Sigmoid colon (tissue), 7 donors: ENCODE results near the gene AP2A1. TPM values are rescaled to one million over a fixed set of nuclear protein-coding genes. Genes with fewer than 3 reads are reported as not detected.

Source experiments
- DNase-seq: peaks from one replicate; pipeline ENCODE4 v3.0.0-alpha.2; 2019
- H3K27ac ChIP-seq, 4 donors: fragments of 200-600 bp; sonication (generic); one replicate each; pipeline ENCODE4 v1.5.1; 2016 to 2019; ENCODE audit warnings: mild to moderate bottlenecking in 1 of 4
- H3K27me3 ChIP-seq, 3 donors: fragments of 200-600 bp; sonication (generic); one replicate each; pipeline ENCODE4 v1.5.1; 2019; ENCODE audit warnings: mild to moderate bottlenecking in 1 of 3
- H3K36me3 ChIP-seq, 4 donors: fragments of 200-600 bp; sonication (generic); one replicate each; pipeline ENCODE4 v1.5.1; 2016 to 2019
- H3K4me1 ChIP-seq, 4 donors: fragments of 200-600 bp; sonication (generic); one replicate each; pipeline ENCODE4 v1.5.1; 2017 to 2019
- H3K4me3 ChIP-seq, 4 donors: fragments of 200-600 bp; sonication (generic); one replicate each; pipeline ENCODE4 v1.5.1; 2017 to 2019; ENCODE audit warnings: mild to moderate bottlenecking in 2 of 4, moderate library complexity in 1 of 4
- H3K9me3 ChIP-seq, 4 donors: fragments of 200-600 bp in 3 of 4; sonication (generic) in 3 of 4; one replicate each; pipeline versions ENCODE4 v1.5.1 to v1.6.1; 2013 to 2019
- EP300 ChIP-seq, 4 donors: sonication (generic); formaldehyde crosslinking; IDR thresholded peaks; one replicate each; pipeline ENCODE4 v1.6.1; 2017; ENCODE audit warnings: antibody characterized with exemption in 4 of 4
- POLR2A ChIP-seq, 2 donors: fragments of 450-650 bp; IDR thresholded peaks; one replicate each; pipeline ENCODE4 v1.6.1; 2016; ENCODE audit warnings: antibody characterized with exemption in 2 of 2, mild to moderate bottlenecking in 2 of 2, moderate library complexity in 2 of 2
- POLR2AphosphoS5 ChIP-seq, 4 donors: sonication (generic); formaldehyde crosslinking; IDR thresholded peaks; one replicate each; pipeline ENCODE4 v1.6.1; 2017; ENCODE audit warnings: antibody characterized with exemption in 4 of 4
- WGBS, 2 donors: extraction: QIAGEN DNeasy Blood & Tissue Kit; methylation state at CpG; one replicate each; pipeline ENCODE4 v1.1.7; 2013; 5-methylcytosine and 5-hydroxymethylcytosine counted together
- intact Hi-C: fragments of 100-400 bp; cut with DNase I; formaldehyde crosslinking; loops from one replicate; pipeline ENCODE4 v1.15.1; 2023
- polyA plus RNA-seq, 3 donors: library from polyadenylated mRNA; stranded (reverse); fragments of 200-250 nt; gene quantifications; one replicate each; pipeline ENCODE4 v1.2.3, GENCODE V29; 2013
- total RNA-seq, 4 donors: library from RNA; depleted of rRNA; stranded (reverse); fragments of >200 nt; gene quantifications; one replicate each; pipeline ENCODE4 v1.1.0, GENCODE V29; 2016
- TF ChIP-seq, protein P1 (sequence below), 4 experiments: fragments of 450-650 bp in 3 of 4; fragments of 200-600 bp in 1 of 4; IDR thresholded peaks; one replicate each; pipeline ENCODE4 v1.5.1; 2016 to 2019; ENCODE audit warnings: antibody characterized with exemption in 4 of 4, mild to moderate bottlenecking in 3 of 4, moderate library complexity in 2 of 4
- donor health status: healthy with polysubstance abuse.
- donor health status: Bipolar disorder and iron deficiency.
- donor health status: healthy.

AP2A1 gene
- total and polyA plus RNA-seq, 7 donors, result 33.0 to 81.1 (median 50.7) TPM

DNA sequence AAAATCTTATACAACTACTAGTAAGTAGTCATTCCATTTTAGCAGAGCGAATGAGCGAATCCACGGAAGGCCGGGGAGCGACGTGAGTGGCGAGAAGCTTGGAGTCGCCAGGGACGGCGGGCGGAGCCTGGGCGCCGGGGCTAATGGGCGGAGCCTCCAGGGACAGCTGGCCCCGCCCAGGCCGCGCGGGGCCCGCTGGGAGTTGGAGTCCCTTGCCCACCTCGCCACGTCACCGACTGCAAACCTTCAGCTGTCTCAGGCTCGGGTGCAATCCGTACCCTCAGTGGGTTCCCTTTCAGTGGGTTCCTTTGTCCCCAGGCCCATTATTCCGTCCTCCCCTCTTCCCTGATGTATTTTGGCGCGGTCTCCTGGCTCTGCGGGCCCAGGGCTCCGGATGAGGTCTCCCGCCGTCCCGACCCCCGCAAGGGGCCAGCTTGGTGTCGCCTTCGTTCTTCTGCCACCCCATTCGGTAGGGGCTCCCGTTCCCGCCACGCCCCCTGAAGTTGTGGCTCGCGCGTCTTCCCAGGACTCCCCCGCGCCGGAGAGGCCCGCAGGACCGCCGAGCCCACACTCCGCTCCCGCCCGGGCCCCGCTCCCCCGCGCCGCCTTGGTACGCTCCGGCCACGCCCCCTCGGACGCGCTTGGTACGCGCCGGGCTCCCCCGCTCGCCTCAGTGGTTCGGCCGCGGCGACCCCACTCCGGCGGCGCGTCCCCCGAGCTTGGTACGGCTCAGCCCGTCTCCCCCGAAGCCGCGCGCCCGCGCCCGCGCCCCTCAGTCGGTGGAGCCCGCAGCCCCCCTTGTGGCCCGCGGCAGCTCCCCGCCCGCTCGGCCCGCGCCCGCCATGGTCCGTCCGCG lies 83.9 kb downstream of the AP2A1 start, which contains the start of gene PTOV1:
Gene PTOV1, plus strand, starts transcription at position 673 of the 856 bp plus-strand sequence.
- Histone ChIP-seq H3K4me1 (peaks cover 0 to 44% (median 33%) of the 10 kb centered on the region in 4 donors), H3K36me3 (peaks cover 0 to 15% (median 13%) of the 10 kb centered on the region in 4 donors), H3K9me3 (no peaks in the 10 kb centered on the region), H3K27me3 (no peaks in the 10 kb centered on the region), H3K4me3 (peak within 1 kb of the TSS; percentile 76 to 100 (median 95)), H3K27ac (peak within 1 kb of the TSS; percentile 99 to 100 (median 100))
- intact Hi-C loops, result loop anchor here (2.0 kb wide), 1 partner anchor 32 kb away; the partner anchor contains the start of gene MED25
- WGBS, 2 donors, result 1% methylated on average over 98 of the region's 98 CpGs
- TF ChIP-seq, protein P1, sequence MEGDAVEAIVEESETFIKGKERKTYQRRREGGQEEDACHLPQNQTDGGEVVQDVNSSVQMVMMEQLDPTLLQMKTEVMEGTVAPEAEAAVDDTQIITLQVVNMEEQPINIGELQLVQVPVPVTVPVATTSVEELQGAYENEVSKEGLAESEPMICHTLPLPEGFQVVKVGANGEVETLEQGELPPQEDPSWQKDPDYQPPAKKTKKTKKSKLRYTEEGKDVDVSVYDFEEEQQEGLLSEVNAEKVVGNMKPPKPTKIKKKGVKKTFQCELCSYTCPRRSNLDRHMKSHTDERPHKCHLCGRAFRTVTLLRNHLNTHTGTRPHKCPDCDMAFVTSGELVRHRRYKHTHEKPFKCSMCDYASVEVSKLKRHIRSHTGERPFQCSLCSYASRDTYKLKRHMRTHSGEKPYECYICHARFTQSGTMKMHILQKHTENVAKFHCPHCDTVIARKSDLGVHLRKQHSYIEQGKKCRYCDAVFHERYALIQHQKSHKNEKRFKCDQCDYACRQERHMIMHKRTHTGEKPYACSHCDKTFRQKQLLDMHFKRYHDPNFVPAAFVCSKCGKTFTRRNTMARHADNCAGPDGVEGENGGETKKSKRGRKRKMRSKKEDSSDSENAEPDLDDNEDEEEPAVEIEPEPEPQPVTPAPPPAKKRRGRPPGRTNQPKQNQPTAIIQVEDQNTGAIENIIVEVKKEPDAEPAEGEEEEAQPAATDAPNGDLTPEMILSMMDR (IDR thresholded peaks at IDR 0.05), result no peak
- peak; percentile 58 to 93 (median 83) for TF ChIP-seq POLR2AphosphoS5 (IDR thresholded peaks at IDR 0.05)
- TF ChIP-seq POLR2A (IDR thresholded peaks at IDR 0.05), result peak; percentile 53 to 76
- peak; percentile 97 for DNase-seq

- no peak for DNase-seq
- no peaks in the 10 kb centered on the region for H3K9me3 ChIP-seq
- peak overlapping the region; percentile 76 to 100 (median 95) for H3K4me3 ChIP-seq
- WGBS, 2 donors, result 2% methylated on average over 78 of the region's 78 CpGs
- H3K4me1 ChIP-seq, result peaks cover 0 to 44% (median 33%) of the 10 kb centered on the region in 4 donors
- peak overlapping the region; percentile 99 to 100 (median 100) for H3K27ac ChIP-seq
- intact Hi-C loops, result loop anchor here (2.0 kb wide), 1 partner anchor 33 kb away; the partner anchor contains the start of gene MED25
- no peaks in the 10 kb centered on the region for H3K27me3 ChIP-seq
- peaks cover 0 to 24% (median 21%) of the 10 kb centered on the region in 4 donors for H3K36me3 ChIP-seq
- TF ChIP-seq POLR2AphosphoS5 (IDR thresholded peaks at IDR 0.05), result peak in 2 of 4 donors; percentile 7 to 26
- TF ChIP-seq, protein P1 (IDR thresholded peaks at IDR 0.05), result no peak
These were observed 84.9 kb downstream of the AP2A1 start for GRCh38 chr19:49851456-49852259.

DNA sequence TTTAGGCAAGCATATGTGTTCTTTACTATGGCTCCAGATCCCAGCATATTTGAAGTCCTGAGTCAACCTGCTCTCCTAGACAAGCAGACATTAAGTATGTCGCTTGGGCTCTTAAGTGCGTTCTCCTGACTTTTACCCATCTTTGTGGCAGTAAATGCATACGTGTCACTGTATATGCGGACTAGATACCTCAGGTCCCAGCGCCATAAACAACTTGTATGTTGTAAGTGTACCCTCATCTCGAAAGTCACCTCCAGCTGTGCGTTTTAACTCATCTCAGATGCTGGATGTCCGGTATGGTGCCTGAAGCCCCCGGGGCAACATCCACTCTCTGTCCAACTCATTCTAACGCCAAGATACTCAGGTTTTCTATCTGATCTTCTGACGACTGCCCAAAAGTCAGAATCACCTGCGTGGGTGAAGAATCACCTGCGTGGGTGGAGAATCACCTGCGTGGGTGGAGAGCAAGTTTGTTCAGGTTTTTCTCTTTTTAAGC lies 85.9 kb downstream of the AP2A1 start:
- no peak for TF ChIP-seq POLR2AphosphoS5 (IDR thresholded peaks at IDR 0.05)
- TF ChIP-seq, protein P1 (IDR thresholded peaks at IDR 0.05), result no peak
- no peak for TF ChIP-seq POLR2A (IDR thresholded peaks at IDR 0.05)
- no peak for TF ChIP-seq EP300 (IDR thresholded peaks at IDR 0.05)
- H3K9me3 ChIP-seq, result no peaks in the 10 kb centered on the region
- peaks cover 9 to 35% (median 30%) of the 10 kb centered on the region in 4 donors for H3K36me3 ChIP-seq
- intact Hi-C loops, result no loop called here
- DNase-seq, result no peak
- WGBS, 2 donors, result 77 to 85% methylated on average over 14 of the region's 14 CpGs
- no peaks in the 10 kb centered on the region for H3K27me3 ChIP-seq
- H3K4me3 ChIP-seq, result peak overlapping the region in 2 of 4 donors; percentile 94 to 96
- H3K27ac ChIP-seq, result peak overlapping the region in 3 of 4 donors; percentile 99 to 100 (median 100)
- H3K4me1 ChIP-seq, result peaks cover 0 to 44% (median 33%) of the 10 kb centered on the region in 4 donors

DNA sequence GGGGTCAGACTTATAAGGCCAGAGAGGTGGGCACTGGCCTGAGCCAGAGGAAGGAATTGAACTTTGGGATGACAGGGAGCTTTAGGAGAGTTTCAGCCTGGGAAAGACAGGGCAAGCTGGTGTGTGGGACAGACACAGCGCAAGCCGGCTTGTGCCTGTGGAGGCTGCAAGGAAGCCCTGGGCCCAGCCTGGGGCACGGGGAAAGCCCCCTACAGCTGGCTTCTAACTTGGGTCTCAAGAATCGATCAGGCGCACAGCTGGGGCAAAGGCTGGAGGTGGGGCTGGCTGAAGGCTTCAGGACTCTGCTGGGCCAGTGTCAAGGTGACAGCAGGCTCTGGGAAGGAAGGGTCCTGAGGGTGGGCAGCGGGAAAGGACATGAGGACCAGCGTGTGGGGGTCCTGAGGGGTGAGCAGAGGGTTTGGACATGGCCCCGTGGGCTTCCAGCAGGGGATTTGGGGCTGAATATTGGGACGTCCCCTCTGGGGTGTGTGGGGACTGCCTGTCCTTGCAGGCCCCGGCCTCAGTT lies 87.1 kb downstream of the AP2A1 start:
- peaks cover 0 to 44% (median 33%) of the 10 kb centered on the region in 4 donors for H3K4me1 ChIP-seq
- H3K4me3 ChIP-seq, result no peak overlapping the region
- intact Hi-C loops, result no loop called here
- TF ChIP-seq POLR2A (IDR thresholded peaks at IDR 0.05) (no peak), EP300 (IDR thresholded peaks at IDR 0.05) (no peak), POLR2AphosphoS5 (IDR thresholded peaks at IDR 0.05) (no peak)
- TF ChIP-seq, protein P1 (IDR thresholded peaks at IDR 0.05), result no peak
- peak overlapping the region in 3 of 4 donors; percentile 4 to 26 (median 16) for H3K27ac ChIP-seq
- WGBS, 2 donors, result 88 to 92% methylated on average over 10 of the region's 10 CpGs
- peaks cover 22 to 47% (median 40%) of the 10 kb centered on the region in 4 donors for H3K36me3 ChIP-seq
- no peak for DNase-seq
- no peaks in the 10 kb centered on the region for H3K9me3 ChIP-seq
- H3K27me3 ChIP-seq, result no peaks in the 10 kb centered on the region
